OCI-LY7 (cell line): Measurements from ENCODE around the gene TECTB. TPM values are rescaled to one million over a fixed set of nuclear protein-coding genes. Genes with fewer than 3 reads are reported as not detected.

Source experiments
- BruUV-seq: library from RNA; stranded (reverse); fragments of 400-500 nt; replicated peaks from 2 replicates; lab custom pipeline; 2021; lab: Mats Ljungman, UMichigan
- CTCF ChIA-PET: fragments of 300-600 bp; sonication (Branson Sonifier 250); formaldehyde crosslinking; loops from one replicate; lab custom pipeline; 2022; ENCODE audit warnings: antibody characterized with exemption; ENCODE audit not compliant: unreplicated experiment; lab: Charles Lee
- POLR2A ChIA-PET: fragments of 300-600 bp; sonication (Branson Sonifier 250); formaldehyde crosslinking; loops from one replicate; lab custom pipeline; 2022; ENCODE audit warnings: antibody characterized with exemption; lab: Charles Lee
- DNase-seq: peaks from one replicate; pipeline ENCODE4 v3.0.0-alpha.2; 2015; ENCODE audit warnings: low spot score
- H2AFZ ChIP-seq: fragments of 200-600 bp; sonication (generic), shearing (Covaris generic); 2 replicates; pipeline ENCODE4 v1.6.1; 2014; ENCODE audit warnings: mild to moderate bottlenecking, antibody characterized with exemption, low read length, moderate library complexity
- H3K27ac ChIP-seq: fragments of 200-600 bp; sonication (generic); 2 replicates; pipeline ENCODE4 v1.5.1; 2014; ENCODE audit warnings: mixed run types, low read depth, mild to moderate bottlenecking, moderate library complexity, low read length, inconsistent platforms; ENCODE audit not compliant: poor library complexity, severe bottlenecking
- H3K36me3 ChIP-seq: fragments of 200-600 bp; sonication (generic); 2 replicates; pipeline ENCODE4 v1.6.1; 2014; ENCODE audit warnings: mild to moderate bottlenecking, antibody characterized with exemption, low read length, moderate library complexity, mixed read lengths; ENCODE audit not compliant: insufficient read depth
- H3K4me1 ChIP-seq: fragments of 200-600 bp; sonication (generic); 2 replicates; pipeline ENCODE4 v1.5.1; 2014; ENCODE audit warnings: mild to moderate bottlenecking, low read length; ENCODE audit not compliant: insufficient read depth, poor library complexity, severe bottlenecking
- H3K4me2 ChIP-seq: fragments of 200-600 bp; sonication (generic); 2 replicates; pipeline ENCODE4 v1.6.1; 2014; ENCODE audit warnings: mild to moderate bottlenecking, low read length
- H3K4me3 ChIP-seq: fragments of 200-600 bp; sonication (generic); 2 replicates; pipeline ENCODE4 v1.5.1; 2014; ENCODE audit warnings: mild to moderate bottlenecking, low read depth, low read length; ENCODE audit not compliant: poor library complexity, severe bottlenecking
- H3K79me2 ChIP-seq: fragments of 200-600 bp; sonication (generic); 2 replicates; pipeline ENCODE4 v1.6.1; 2016; ENCODE audit warnings: low read depth, mild to moderate bottlenecking, low read length, moderate library complexity, mixed read lengths; ENCODE audit not compliant: insufficient read depth
- H3K9me2 ChIP-seq: fragments of 200-600 bp; sonication (generic); 2 replicates; pipeline ENCODE4 v1.6.1; 2016; ENCODE audit warnings: mild to moderate bottlenecking, low read length, mixed read lengths; ENCODE audit not compliant: insufficient read depth
- H3K9me3 ChIP-seq: fragments of 200-600 bp; sonication (generic); 2 replicates; pipeline ENCODE4 v1.6.1; 2014; ENCODE audit warnings: mild to moderate bottlenecking, mixed run types, low read length, mixed read lengths
- H4K20me1 ChIP-seq: fragments of 200-600 bp; sonication (generic); 2 replicates; pipeline ENCODE4 v1.6.1; 2014; ENCODE audit warnings: mild to moderate bottlenecking, antibody characterized with exemption, low read length, moderate library complexity, mixed read lengths; ENCODE audit not compliant: insufficient read depth
- CTCF ChIP-seq: fragments of 200-600 bp; sonication (generic); conservative IDR thresholded peaks from 2 replicates; pipeline ENCODE4 v1.5.1; 2014; ENCODE audit warnings: mild to moderate bottlenecking, antibody characterized with exemption, low read length, moderate library complexity, mixed read lengths
- EZH2phosphoT487 ChIP-seq: fragments of 200-600 bp; sonication (generic); IDR thresholded peaks from 2 replicates; pipeline ENCODE4 v1.6.1; 2018; ENCODE audit warnings: low read depth, borderline replicate concordance, mild to moderate bottlenecking, mixed run types, antibody characterized with exemption, low read length, moderate library complexity, mixed read lengths
- intact Hi-C: fragments of 100-400 bp; cut with micrococcal nuclease; formaldehyde crosslinking; loops from one replicate; pipeline ENCODE4 v1.10.0; 2022; ENCODE audit not compliant: unreplicated experiment
- total RNA-seq, 2 experiments: library from RNA; depleted of rRNA in 1 of 2; stranded (reverse); fragments of >200 nt in 1 of 2; shearing (Covaris generic) in 1 of 2; gene quantifications; 2 replicates each; pipeline ENCODE4 v1.2.3, GENCODE V29; 2014 to 2022

The TECTB gene
- total RNA-seq, 2 experiments from 2014 or later, result not detected

DNA sequence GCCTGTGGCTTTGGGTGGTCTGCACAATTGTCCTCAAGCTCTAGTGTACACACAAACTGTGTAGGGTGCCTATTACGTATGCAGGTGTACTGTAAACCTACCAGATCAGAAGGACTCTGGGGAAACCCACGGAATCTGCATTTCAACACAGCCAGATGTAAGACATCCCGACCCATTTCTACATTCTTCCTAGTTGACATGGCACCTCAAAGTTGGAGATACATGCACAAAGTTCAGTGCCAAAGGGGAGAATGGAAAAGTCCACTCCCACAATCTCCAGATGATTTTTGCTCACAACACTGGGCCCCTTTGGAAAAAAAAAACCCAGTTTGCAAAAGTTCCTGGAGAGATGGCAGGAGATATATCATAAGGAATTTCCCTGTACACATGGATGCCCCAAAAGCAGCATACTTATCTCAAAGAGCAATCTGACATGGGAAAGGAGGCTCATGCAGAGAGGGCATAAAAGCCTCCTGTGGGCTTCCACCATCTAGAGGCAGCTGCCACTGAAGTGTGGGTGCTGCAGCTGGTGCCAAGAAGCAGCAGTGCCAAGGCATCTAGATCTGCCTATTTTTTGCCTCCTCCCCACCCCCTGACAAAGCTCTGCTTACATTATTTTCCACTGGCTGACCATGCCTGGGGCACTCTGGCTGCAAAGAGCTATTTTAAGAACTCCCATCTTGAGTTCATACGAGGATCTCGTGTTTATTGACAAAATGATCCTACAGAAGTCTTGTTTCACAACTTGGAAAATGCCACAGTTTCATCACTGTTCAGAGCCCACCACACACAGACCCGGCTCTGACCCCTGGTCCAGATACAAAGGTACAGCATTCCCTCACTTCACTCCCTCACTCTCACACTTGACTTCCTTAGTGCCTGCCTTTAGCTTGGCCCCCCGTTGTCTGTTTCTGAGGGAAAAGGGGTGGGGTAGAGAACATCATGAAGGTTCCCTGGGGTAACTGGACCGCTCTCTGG is 12.9 kb downstream of the TECTB start:
- Histone ChIP-seq H3K4me2 (no peak overlapping the region), H4K20me1 (no peaks in the 10 kb centered on the region), H3K4me3 (no peak overlapping the region), H2AFZ (no peak overlapping the region), H3K9me3 (no peaks in the 10 kb centered on the region), H3K4me1 (no peaks in the 10 kb centered on the region), H3K9me2 (no peaks in the 10 kb centered on the region), H3K79me2 (no peaks in the 10 kb centered on the region), H3K27ac (no peak overlapping the region), H3K36me3 (no peaks in the 10 kb centered on the region)
- no peak for DNase-seq
- TF ChIP-seq CTCF (no peak), EZH2phosphoT487 (no peak)
- intact Hi-C loops, result no loop called here
- BruUV-seq, result no TSS peak
- ChIA-PET POLR2A (interaction anchor here (1.7 kb wide), 1 partner anchor 10 kb away, joined by 4 read pairs; no protein-coding TSS in a partner anchor), CTCF (no interaction called here)

GRCh38 chr10:112296908-112297331 is 13.7 kb downstream of the TECTB start:
- Histone ChIP-seq H3K27ac (no peak overlapping the region), H3K4me2 (no peak overlapping the region), H3K4me3 (no peak overlapping the region), H2AFZ (no peak overlapping the region), H3K9me2 (no peaks in the 10 kb centered on the region), H3K9me3 (no peaks in the 10 kb centered on the region), H3K36me3 (no peaks in the 10 kb centered on the region), H3K79me2 (no peaks in the 10 kb centered on the region), H4K20me1 (no peaks in the 10 kb centered on the region), H3K4me1 (no peaks in the 10 kb centered on the region)
- TF ChIP-seq CTCF (no peak), EZH2phosphoT487 (no peak)
- BruUV-seq, result no TSS peak
- ChIA-PET POLR2A (no interaction called here), CTCF (no interaction called here)
- intact Hi-C loops, result no loop called here
- DNase-seq, result no peak

DNA sequence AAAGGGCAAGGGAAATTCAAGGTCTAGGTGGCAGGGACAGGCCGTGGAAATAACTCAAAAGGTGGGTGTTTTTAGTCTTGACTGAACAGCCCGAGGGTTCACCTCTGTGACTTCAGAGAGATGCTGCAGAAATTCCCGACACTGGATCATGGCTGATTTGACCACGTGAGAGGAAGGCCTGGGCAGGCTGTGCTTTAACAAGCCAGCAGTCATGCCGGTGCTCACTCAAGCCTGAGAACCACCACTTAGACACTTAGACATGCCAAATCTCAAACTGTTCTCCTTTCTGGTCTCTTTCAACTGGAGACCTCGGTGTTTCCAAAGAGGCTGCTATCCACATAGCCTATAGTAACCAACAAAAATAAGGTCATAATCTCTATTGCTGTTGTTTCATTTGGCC is 15.4 kb downstream of the TECTB start:
- no peak overlapping the region for H3K27ac ChIP-seq
- BruUV-seq, result no TSS peak
- H3K9me3 ChIP-seq, result no peaks in the 10 kb centered on the region
- no peaks in the 10 kb centered on the region for H3K79me2 ChIP-seq
- no peaks in the 10 kb centered on the region for H3K9me2 ChIP-seq
- H3K4me2 ChIP-seq, result no peak overlapping the region
- no peak for DNase-seq
- ChIA-PET CTCF (no interaction called here), POLR2A (no interaction called here)
- H3K4me1 ChIP-seq, result no peaks in the 10 kb centered on the region
- H2AFZ ChIP-seq, result no peak overlapping the region
- H4K20me1 ChIP-seq, result no peaks in the 10 kb centered on the region
- no peak overlapping the region for H3K4me3 ChIP-seq
- H3K36me3 ChIP-seq, result no peaks in the 10 kb centered on the region
- intact Hi-C loops, result no loop called here
- no peak for TF ChIP-seq CTCF
- no peak for TF ChIP-seq EZH2phosphoT487
